Activated CD4-positive, alpha-beta T cell treated with anti-CD3 and anti-CD28 coated beads, Interleukin-2, amount 50 U/mL, for 4 hours (primary cell): ENCODE results near the gene GPC6.

Experiments used
- DNase-seq, 2 experiments: peaks; one replicate each; pipeline ENCODE4 v3.0.0-alpha.2; 2020

The GPC6 gene

GRCh38 chr13:93753639-93754038, 527.0 kb downstream of the GPC6 start:
- no peak for DNase-seq

GRCh38 chr13:93755341-93755740, 528.7 kb downstream of the GPC6 start:
- no peak for DNase-seq

GRCh38 chr13:93758575-93758974, 532.0 kb downstream of the GPC6 start:
- no peak for DNase-seq

- no peak for DNase-seq
These were observed 536.3 kb downstream of the GPC6 start for GRCh38 chr13:93762708-93763426.

GRCh38 chr13:93765062-93765461, 538.5 kb downstream of the GPC6 start:
- DNase-seq = no peak

GRCh38 chr13:93765811-93766210, 539.2 kb downstream of the GPC6 start:
- DNase-seq = no peak

- no peak for DNase-seq
These were observed 540.1 kb downstream of the GPC6 start for GRCh38 chr13:93766719-93767118.

- no peak for DNase-seq
These were observed 540.7 kb downstream of the GPC6 start for GRCh38 chr13:93767180-93767916.

GRCh38 chr13:93767917-93768409, 541.4 kb downstream of the GPC6 start:
- no peak for DNase-seq

- DNase-seq = no peak
These were observed 542.5 kb downstream of the GPC6 start for GRCh38 chr13:93769101-93769500.

GRCh38 chr13:93769607-93770006, 543.0 kb downstream of the GPC6 start:
- no peak for DNase-seq

- no peak for DNase-seq
These were observed 544.6 kb downstream of the GPC6 start for GRCh38 chr13:93771227-93771626.

GRCh38 chr13:93771782-93772181, 545.2 kb downstream of the GPC6 start:
- DNase-seq = no peak

GRCh38 chr13:93774506-93774905, 547.9 kb downstream of the GPC6 start:
- DNase-seq = no peak

- no peak for DNase-seq
These were observed 548.4 kb downstream of the GPC6 start for GRCh38 chr13:93775027-93775426.

GRCh38 chr13:93775507-93776108, 549.0 kb downstream of the GPC6 start:
- no peak for DNase-seq

- DNase-seq = no peak
These were observed 550.3 kb downstream of the GPC6 start for GRCh38 chr13:93776936-93777335.

- DNase-seq = no peak
These were observed 550.9 kb downstream of the GPC6 start for GRCh38 chr13:93777504-93777903.

GRCh38 chr13:93778548-93778947, 551.9 kb downstream of the GPC6 start:
- no peak for DNase-seq

- DNase-seq = no peak
These were observed 557.6 kb downstream of the GPC6 start for GRCh38 chr13:93784191-93784590.

- no peak for DNase-seq
These were observed 560.4 kb downstream of the GPC6 start for GRCh38 chr13:93786846-93787489.

GRCh38 chr13:93788456-93788855, 561.8 kb downstream of the GPC6 start:
- DNase-seq = no peak

GRCh38 chr13:93789058-93789457, 562.5 kb downstream of the GPC6 start:
- no peak for DNase-seq
